HG03457 (cell line): ENCODE results near the gene IDH2.
A peak's percentile ranks its signal among the peaks of the same experiment; 100 is the strongest.

Source experiments
- ATAC-seq: cut with Tn5 transposase; IDR thresholded peaks from one replicate; pipeline ENCODE4 v1.9.1; 2021; ENCODE audit warnings: moderate number of reproducible peaks; ENCODE audit not compliant: unreplicated experiment

IDH2 gene

GRCh38 chr15:90044916-90045371 is 57.3 kb downstream of the IDH2 start:
- no peak for ATAC-seq

GRCh38 chr15:90044191-90044590 is 58.1 kb downstream of the IDH2 start:
- ATAC-seq, result no peak

GRCh38 chr15:90043530-90044010 is 58.7 kb downstream of the IDH2 start:
- no peak for ATAC-seq

- ATAC-seq, result no peak
These were observed 59.3 kb downstream of the IDH2 start for GRCh38 chr15:90042766-90043529.

- no peak for ATAC-seq
These were observed 59.9 kb downstream of the IDH2 start for GRCh38 chr15:90042356-90042755.

GRCh38 chr15:90040618-90041017 is 61.6 kb downstream of the IDH2 start:
- no peak for ATAC-seq

- no peak for ATAC-seq
These were observed 62.3 kb downstream of the IDH2 start for GRCh38 chr15:90039996-90040395.

- ATAC-seq, result no peak
These were observed 63.6 kb downstream of the IDH2 start for GRCh38 chr15:90038632-90039095.

- peak; percentile 42 for ATAC-seq
These were observed 64.2 kb downstream of the IDH2 start for GRCh38 chr15:90037961-90038631.

GRCh38 chr15:90037511-90037860 is 64.8 kb downstream of the IDH2 start:
- no peak for ATAC-seq

GRCh38 chr15:90036806-90037510 is 65.3 kb downstream of the IDH2 start:
- ATAC-seq, result no peak

- ATAC-seq, result no peak
These were observed 65.9 kb downstream of the IDH2 start for GRCh38 chr15:90036343-90036742.

GRCh38 chr15:90035840-90036230 is 66.4 kb downstream of the IDH2 start:
- ATAC-seq, result no peak

- no peak for ATAC-seq
These were observed 67.0 kb downstream of the IDH2 start for GRCh38 chr15:90035095-90035839.

- no peak for ATAC-seq
These were observed 68.8 kb downstream of the IDH2 start for GRCh38 chr15:90033448-90033847.
